Thoracic aorta (tissue), 2 donors: ENCODE data around the gene CXCL6. TPM values are rescaled to one million over a fixed set of nuclear protein-coding genes. Genes with fewer than 3 reads are reported as not detected.

ENCODE experiments used
- ATAC-seq: fragments of 150-250 bp; one replicate; pipeline ENCODE4 v1.8.0; 2017; ENCODE audit warnings: low read depth; ENCODE audit not compliant: insufficient number of reproducible peaks, low FRiP score
- DNase-seq: peaks from one replicate; pipeline ENCODE4 v3.0.0-alpha.2; 2020; ENCODE audit warnings: low spot score
- H3K27ac ChIP-seq, 2 donors: fragments of 200-600 bp; sonication (generic); 1 replicate in 1 of 2; 2 replicates in 1 of 2; pipeline ENCODE4 v1.5.1; 2016; ENCODE audit warnings: mild to moderate bottlenecking in 2 of 2, moderate library complexity in 2 of 2
- H3K27me3 ChIP-seq: fragments of 200-600 bp; sonication (generic); replicated peaks from 2 replicates; pipeline ENCODE4 v1.6.0; 2016; ENCODE audit warnings: mild to moderate bottlenecking; ENCODE audit not compliant: insufficient read depth
- H3K36me3 ChIP-seq: fragments of 200-600 bp; sonication (generic); one replicate; pipeline ENCODE4 v1.5.1; 2016
- H3K4me1 ChIP-seq, 2 donors: fragments of 200-600 bp; sonication (generic); 1 replicate in 1 of 2; 2 replicates in 1 of 2; pipeline versions ENCODE4 v1.5.1 to v1.6.0; 2016; ENCODE audit warnings: low read depth in 2 of 2, mild to moderate bottlenecking in 1 of 2; ENCODE audit not compliant: control insufficient read depth in 1 of 2
- H3K4me3 ChIP-seq: fragments of 200-600 bp; sonication (generic); 2 replicates; pipeline ENCODE4 v1.5.1; 2016; ENCODE audit warnings: mild to moderate bottlenecking
- H3K9me3 ChIP-seq: fragments of 200-600 bp; sonication (generic); 2 replicates; pipeline ENCODE4 v1.5.1; 2016
- CTCF ChIP-seq: fragments of 200-600 bp; sonication (generic); IDR thresholded peaks from one replicate; pipeline ENCODE4 v1.5.1; 2019; ENCODE audit warnings: antibody characterized with exemption
- total RNA-seq, 2 donors: library from RNA; depleted of rRNA; stranded (reverse); fragments of >200 nt; gene quantifications; one replicate each; pipeline versions ENCODE4 v1.1.0 to v1.2.3, GENCODE V29; 2016

The CXCL6 gene
- total RNA-seq, 2 donors from 2014 or later = not detected

GRCh38 chr4:73851293-73851692, 14.8 kb downstream of the CXCL6 start:
- DNase-seq (no peak), ATAC-seq (no peak)
- no peaks in the 10 kb centered on the region for H3K9me3 ChIP-seq
- H3K27me3 ChIP-seq = no peaks in the 10 kb centered on the region
- H3K4me1 ChIP-seq = peaks cover 2 to 22% of the 10 kb centered on the region in 2 donors
- TF ChIP-seq CTCF = no peak
- H3K27ac ChIP-seq = no peak overlapping the region
- no peak overlapping the region for H3K4me3 ChIP-seq
- H3K36me3 ChIP-seq = no peaks in the 10 kb centered on the region

DNA sequence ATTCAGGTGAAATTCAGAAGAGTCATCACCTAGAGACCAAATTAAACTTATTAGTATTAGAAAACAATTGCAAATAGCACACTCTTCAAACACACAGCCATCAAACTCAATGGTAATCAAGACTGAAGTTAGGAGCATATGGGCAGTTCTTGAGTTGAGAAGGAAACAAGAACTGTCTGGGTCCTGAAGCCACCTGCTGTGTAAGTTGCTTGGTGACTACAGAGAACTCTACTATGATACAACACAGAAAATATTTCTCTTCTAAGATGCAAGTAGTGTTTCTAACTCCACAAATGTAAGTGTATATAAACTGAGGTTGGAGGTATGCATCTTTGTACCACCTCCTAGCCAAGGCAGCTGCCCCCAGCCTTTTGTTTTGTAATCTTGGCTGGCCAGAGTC, 16.3 kb downstream of the CXCL6 start:
- H3K4me3 ChIP-seq = peak overlapping the region; percentile 60
- H3K9me3 ChIP-seq = no peaks in the 10 kb centered on the region
- H3K27ac ChIP-seq = no peak overlapping the region
- peaks cover 4 to 23% of the 10 kb centered on the region in 2 donors for H3K4me1 ChIP-seq
- no peaks in the 10 kb centered on the region for H3K36me3 ChIP-seq
- DNase-seq (no peak), ATAC-seq (no peak)
- H3K27me3 ChIP-seq = no peaks in the 10 kb centered on the region
- no peak for TF ChIP-seq CTCF

GRCh38 chr4:73853246-73853704, 16.8 kb downstream of the CXCL6 start, which contains the start of gene PF4V1:
Gene PF4V1, plus strand, starts transcription at chr4:73853296. Its CDS starts 67 bp downstream, at chr4:73853363.
- Histone ChIP-seq H3K27me3 (no peaks in the 10 kb centered on the region), H3K4me1 (peaks cover 4 to 23% of the 10 kb centered on the region in 2 donors), H3K36me3 (no peaks in the 10 kb centered on the region), H3K27ac (no peak within 1 kb of the TSS), H3K4me3 (peak within 1 kb of the TSS; percentile 60), H3K9me3 (no peaks in the 10 kb centered on the region)
- no peak for ATAC-seq
- peak; percentile 13 for TF ChIP-seq CTCF
- no peak for DNase-seq

- no peaks in the 10 kb centered on the region for H3K27me3 ChIP-seq
- H3K4me3 ChIP-seq = peak overlapping the region; percentile 60
- peaks cover 4 to 23% of the 10 kb centered on the region in 2 donors for H3K4me1 ChIP-seq
- TF ChIP-seq CTCF = no peak
- no peak for DNase-seq
- no peak for ATAC-seq
- no peak overlapping the region for H3K27ac ChIP-seq
- no peaks in the 10 kb centered on the region for H3K36me3 ChIP-seq
- H3K9me3 ChIP-seq = no peaks in the 10 kb centered on the region
Measured at GRCh38 chr4:73853718-73854473, 17.4 kb downstream of the CXCL6 start.

DNA sequence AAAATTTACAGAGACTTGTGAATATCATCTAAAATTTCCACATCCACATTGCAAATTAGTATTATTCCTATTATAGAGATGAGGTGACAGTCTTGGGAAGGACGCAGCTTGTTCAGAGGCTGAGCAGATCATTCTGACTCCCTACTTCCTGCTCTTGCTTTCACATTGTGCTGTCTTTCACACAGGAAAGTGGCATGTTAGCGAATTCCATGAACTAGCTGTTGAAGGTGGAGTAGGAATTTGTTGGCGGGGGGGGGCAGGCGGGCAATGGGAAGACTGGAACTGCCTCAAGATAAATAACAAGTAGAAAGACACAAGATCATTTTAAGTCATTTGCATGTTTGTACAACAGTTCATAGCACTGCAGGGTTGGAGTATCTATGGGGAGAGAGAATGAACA, 18.9 kb downstream of the CXCL6 start:
- no peak for ATAC-seq
- Histone ChIP-seq H3K4me1 (peaks cover 4 to 23% of the 10 kb centered on the region in 2 donors), H3K4me3 (no peak overlapping the region), H3K27ac (no peak overlapping the region), H3K27me3 (no peaks in the 10 kb centered on the region), H3K36me3 (no peaks in the 10 kb centered on the region), H3K9me3 (no peaks in the 10 kb centered on the region)
- TF ChIP-seq CTCF = no peak
- no peak for DNase-seq
